ENCODE data around the gene C8B. TPM values are rescaled to one million over a fixed set of nuclear protein-coding genes. Genes with fewer than 3 reads are reported as not detected.

The C8B gene
- total RNA-seq, 4 donors from 2014 or later: not detected

- no peaks in the 10 kb centered on the region for H3K4me1 ChIP-seq
- H3K27me3 ChIP-seq: no peaks in the 10 kb centered on the region
- no peak overlapping the region for H3K27ac ChIP-seq
- no peak for DNase-seq
- no peaks in the 10 kb centered on the region for H3K36me3 ChIP-seq
- no peak for TF ChIP-seq POLR2AphosphoS5 (IDR thresholded peaks at IDR 0.05)
- no peak for TF ChIP-seq EP300 (IDR thresholded peaks at IDR 0.05; ENCODE audit: low read depth)
- TF ChIP-seq POLR2A (IDR thresholded peaks at IDR 0.05): no peak
- TF ChIP-seq, protein P1, sequence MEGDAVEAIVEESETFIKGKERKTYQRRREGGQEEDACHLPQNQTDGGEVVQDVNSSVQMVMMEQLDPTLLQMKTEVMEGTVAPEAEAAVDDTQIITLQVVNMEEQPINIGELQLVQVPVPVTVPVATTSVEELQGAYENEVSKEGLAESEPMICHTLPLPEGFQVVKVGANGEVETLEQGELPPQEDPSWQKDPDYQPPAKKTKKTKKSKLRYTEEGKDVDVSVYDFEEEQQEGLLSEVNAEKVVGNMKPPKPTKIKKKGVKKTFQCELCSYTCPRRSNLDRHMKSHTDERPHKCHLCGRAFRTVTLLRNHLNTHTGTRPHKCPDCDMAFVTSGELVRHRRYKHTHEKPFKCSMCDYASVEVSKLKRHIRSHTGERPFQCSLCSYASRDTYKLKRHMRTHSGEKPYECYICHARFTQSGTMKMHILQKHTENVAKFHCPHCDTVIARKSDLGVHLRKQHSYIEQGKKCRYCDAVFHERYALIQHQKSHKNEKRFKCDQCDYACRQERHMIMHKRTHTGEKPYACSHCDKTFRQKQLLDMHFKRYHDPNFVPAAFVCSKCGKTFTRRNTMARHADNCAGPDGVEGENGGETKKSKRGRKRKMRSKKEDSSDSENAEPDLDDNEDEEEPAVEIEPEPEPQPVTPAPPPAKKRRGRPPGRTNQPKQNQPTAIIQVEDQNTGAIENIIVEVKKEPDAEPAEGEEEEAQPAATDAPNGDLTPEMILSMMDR (IDR thresholded peaks at IDR 0.05): no peak
- 53 to 82% methylated on average over 3 of the region's 3 CpGs for WGBS, 2 donors (ENCODE audit: low coverage in 1 of 2)
- in situ Hi-C loops (cut with MboI; ENCODE audit: low pct_ligation_motif_present in 1 of 4, low pct_unique_long_range_greater_than_20kb in 1 of 4, low sequenced_read_pairs in 3 of 4): no loop called here
- intact Hi-C loops (cut with DNase I; ENCODE audit: low total_unique reads): no loop called here
- no peak overlapping the region for H3K4me3 ChIP-seq
- H3K9me3 ChIP-seq: no peaks in the 10 kb centered on the region
Observed at GRCh38 chr1:56923201-56923600, 42.6 kb downstream of the C8B start.

- no peaks in the 10 kb centered on the region for H3K9me3 ChIP-seq
- no peaks in the 10 kb centered on the region for H3K27me3 ChIP-seq
- H3K4me1 ChIP-seq: no peaks in the 10 kb centered on the region
- DNase-seq: no peak
- in situ Hi-C loops (cut with MboI; ENCODE audit: low pct_ligation_motif_present in 1 of 4, low pct_unique_long_range_greater_than_20kb in 1 of 4, low sequenced_read_pairs in 3 of 4): no loop called here
- no peak overlapping the region for H3K27ac ChIP-seq
- no peak overlapping the region for H3K4me3 ChIP-seq
- intact Hi-C loops (cut with DNase I; ENCODE audit: low total_unique reads): no loop called here
- H3K36me3 ChIP-seq: no peaks in the 10 kb centered on the region
- no peak for TF ChIP-seq EP300 (IDR thresholded peaks at IDR 0.05; ENCODE audit: low read depth)
- TF ChIP-seq POLR2AphosphoS5 (IDR thresholded peaks at IDR 0.05): no peak
- TF ChIP-seq POLR2A (IDR thresholded peaks at IDR 0.05): no peak
- TF ChIP-seq, protein P1 (IDR thresholded peaks at IDR 0.05): no peak
- WGBS, 2 donors (ENCODE audit: low coverage in 1 of 2): 33 to 76% methylated on average over 1 of the region's 1 CpG
Observed at GRCh38 chr1:56922507-56922906, 43.3 kb downstream of the C8B start.

- no peak overlapping the region for H3K4me3 ChIP-seq
- H3K9me3 ChIP-seq: no peaks in the 10 kb centered on the region
- 55 to 84% methylated on average over 4 of the region's 4 CpGs for WGBS, 2 donors (ENCODE audit: low coverage in 1 of 2)
- H3K27me3 ChIP-seq: no peaks in the 10 kb centered on the region
- H3K27ac ChIP-seq: no peak overlapping the region
- H3K4me1 ChIP-seq: no peaks in the 10 kb centered on the region
- no peak for DNase-seq
- intact Hi-C loops (cut with DNase I; ENCODE audit: low total_unique reads): no loop called here
- TF ChIP-seq EP300 (IDR thresholded peaks at IDR 0.05; ENCODE audit: low read depth) (no peak), POLR2AphosphoS5 (IDR thresholded peaks at IDR 0.05) (no peak), POLR2A (IDR thresholded peaks at IDR 0.05) (no peak)
- TF ChIP-seq, protein P1 (IDR thresholded peaks at IDR 0.05): no peak
- in situ Hi-C loops (cut with MboI; ENCODE audit: low pct_ligation_motif_present in 1 of 4, low pct_unique_long_range_greater_than_20kb in 1 of 4, low sequenced_read_pairs in 3 of 4): no loop called here
- H3K36me3 ChIP-seq: no peaks in the 10 kb centered on the region
Observed at GRCh38 chr1:56922070-56922469, 43.7 kb downstream of the C8B start.

GRCh38 chr1:56921479-56921878, 44.3 kb downstream of the C8B start:
- intact Hi-C loops (cut with DNase I; ENCODE audit: low total_unique reads): no loop called here
- WGBS, 2 donors (ENCODE audit: low coverage in 1 of 2): 32 to 50% methylated on average over 1 of the region's 1 CpG
- TF ChIP-seq EP300 (IDR thresholded peaks at IDR 0.05; ENCODE audit: low read depth): no peak

GRCh38 chr1:56920591-56921001, 45.2 kb downstream of the C8B start:
- no peak for TF ChIP-seq POLR2A (IDR thresholded peaks at IDR 0.05)
- no peak for TF ChIP-seq POLR2AphosphoS5 (IDR thresholded peaks at IDR 0.05)
- TF ChIP-seq, protein P1 (IDR thresholded peaks at IDR 0.05): no peak
- no peak for TF ChIP-seq EP300 (IDR thresholded peaks at IDR 0.05; ENCODE audit: low read depth)
- Histone ChIP-seq H3K27me3 (no peaks in the 10 kb centered on the region), H3K27ac (no peak overlapping the region), H3K4me1 (no peaks in the 10 kb centered on the region), H3K36me3 (no peaks in the 10 kb centered on the region), H3K9me3 (no peaks in the 10 kb centered on the region), H3K4me3 (no peak overlapping the region)
- in situ Hi-C loops (cut with MboI; ENCODE audit: low pct_ligation_motif_present in 1 of 4, low pct_unique_long_range_greater_than_20kb in 1 of 4, low sequenced_read_pairs in 3 of 4): no loop called here
- intact Hi-C loops (cut with DNase I; ENCODE audit: low total_unique reads): no loop called here
- no peak for DNase-seq
- WGBS, 2 donors (ENCODE audit: low coverage in 1 of 2): 82% methylated on average over 2 of the region's 2 CpGs; no CpG with 5 or more reads in 1 of the 2 donors

More at GRCh38 chr1:56921479-56921878, 44.3 kb downstream of the C8B start:
- no peaks in the 10 kb centered on the region for H3K36me3 ChIP-seq
- H3K27me3 ChIP-seq: no peaks in the 10 kb centered on the region
- no peak for DNase-seq
- H3K9me3 ChIP-seq: no peaks in the 10 kb centered on the region
- in situ Hi-C loops (cut with MboI; ENCODE audit: low pct_ligation_motif_present in 1 of 4, low pct_unique_long_range_greater_than_20kb in 1 of 4, low sequenced_read_pairs in 3 of 4): no loop called here
- H3K27ac ChIP-seq: no peak overlapping the region
- H3K4me1 ChIP-seq: no peaks in the 10 kb centered on the region
- no peak overlapping the region for H3K4me3 ChIP-seq
